Ascending aorta (tissue), 2 donors: ENCODE data around the gene ACHE. TPM values are rescaled to one million over a fixed set of nuclear protein-coding genes. Genes with fewer than 3 reads are reported as not detected.

ENCODE experiments used
- DNase-seq, 2 donors: peaks; one replicate each; pipeline ENCODE4 v3.0.0-alpha.2; 2019; ENCODE audit warnings: low spot score in 2 of 2
- H3K27ac ChIP-seq, 2 donors: fragments of 200-600 bp; sonication (generic); one replicate each; pipeline ENCODE4 v1.5.1; 2016 to 2017; ENCODE audit warnings: mild to moderate bottlenecking in 1 of 2
- H3K27me3 ChIP-seq: fragments of 200-600 bp; sonication (generic); one replicate; pipeline ENCODE4 v1.5.1; 2017
- H3K36me3 ChIP-seq, 2 donors: fragments of 200-600 bp; sonication (generic); one replicate each; pipeline ENCODE4 v1.5.1; 2016
- H3K4me1 ChIP-seq, 2 donors: fragments of 200-600 bp; sonication (generic); one replicate each; pipeline ENCODE4 v1.5.1; 2016 to 2017; ENCODE audit warnings: mild to moderate bottlenecking in 1 of 2
- H3K4me3 ChIP-seq, 2 donors: fragments of 200-600 bp; sonication (generic); one replicate each; pipeline ENCODE4 v1.5.1; 2016 to 2017; ENCODE audit warnings: mild to moderate bottlenecking in 1 of 2
- H3K9me3 ChIP-seq, 2 donors: fragments of 200-600 bp; sonication (generic); one replicate each; pipeline ENCODE4 v1.5.1; 2016
- intact Hi-C: fragments of 100-400 bp; cut with DNase I; formaldehyde crosslinking; loops from one replicate; pipeline ENCODE4 v1.15.1; 2023
- total RNA-seq: library from RNA; depleted of rRNA; stranded (reverse); fragments of >200 nt; gene quantifications from one replicate; pipeline ENCODE4 v1.1.0, GENCODE V29; 2016
- TF ChIP-seq, protein P1 (sequence below), 3 experiments: fragments of 200-600 bp in 2 of 3; fragments of 450-650 bp in 1 of 3; sonication (generic) in 2 of 3; IDR thresholded peaks; one replicate each; pipeline ENCODE4 v1.5.1; 2016 to 2019; ENCODE audit warnings: antibody characterized with exemption in 3 of 3, mild to moderate bottlenecking in 1 of 3, moderate library complexity in 1 of 3

The ACHE gene
- total RNA-seq, 1 donor from 2014 or later, result 7.8 TPM

DNA sequence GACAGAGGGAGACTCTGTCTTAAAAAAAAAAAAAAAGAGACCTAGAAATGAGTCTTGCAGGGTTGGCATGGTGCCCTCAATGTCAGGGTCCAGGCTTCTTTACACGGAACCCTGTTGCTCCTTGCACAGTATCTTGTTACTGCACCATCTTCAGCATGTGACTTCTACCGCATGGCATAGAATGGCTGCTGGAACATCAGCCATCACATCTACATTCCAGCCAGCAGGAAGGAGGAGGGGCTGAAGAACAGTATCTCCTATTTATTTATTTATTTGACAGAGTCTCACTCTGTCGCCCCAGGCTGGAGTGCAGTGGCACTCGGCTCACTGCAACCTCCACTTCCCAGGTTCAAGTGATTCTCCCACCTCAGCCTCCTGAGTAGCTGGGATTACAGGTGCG is 3.7 kb upstream of the ACHE start:
- intact Hi-C loops, result loop anchor here (5.0 kb wide), 1 partner anchor 178 kb away; no protein-coding TSS in a partner anchor
- Histone ChIP-seq H3K4me1 (peaks cover 6 to 14% of the 10 kb centered on the region in 2 donors), H3K36me3 (no peaks in the 10 kb centered on the region), H3K4me3 (no peak overlapping the region), H3K27ac (no peak overlapping the region), H3K27me3 (peaks cover 14% of the 10 kb centered on the region), H3K9me3 (no peaks in the 10 kb centered on the region)
- no peak for DNase-seq
- TF ChIP-seq, protein P1, sequence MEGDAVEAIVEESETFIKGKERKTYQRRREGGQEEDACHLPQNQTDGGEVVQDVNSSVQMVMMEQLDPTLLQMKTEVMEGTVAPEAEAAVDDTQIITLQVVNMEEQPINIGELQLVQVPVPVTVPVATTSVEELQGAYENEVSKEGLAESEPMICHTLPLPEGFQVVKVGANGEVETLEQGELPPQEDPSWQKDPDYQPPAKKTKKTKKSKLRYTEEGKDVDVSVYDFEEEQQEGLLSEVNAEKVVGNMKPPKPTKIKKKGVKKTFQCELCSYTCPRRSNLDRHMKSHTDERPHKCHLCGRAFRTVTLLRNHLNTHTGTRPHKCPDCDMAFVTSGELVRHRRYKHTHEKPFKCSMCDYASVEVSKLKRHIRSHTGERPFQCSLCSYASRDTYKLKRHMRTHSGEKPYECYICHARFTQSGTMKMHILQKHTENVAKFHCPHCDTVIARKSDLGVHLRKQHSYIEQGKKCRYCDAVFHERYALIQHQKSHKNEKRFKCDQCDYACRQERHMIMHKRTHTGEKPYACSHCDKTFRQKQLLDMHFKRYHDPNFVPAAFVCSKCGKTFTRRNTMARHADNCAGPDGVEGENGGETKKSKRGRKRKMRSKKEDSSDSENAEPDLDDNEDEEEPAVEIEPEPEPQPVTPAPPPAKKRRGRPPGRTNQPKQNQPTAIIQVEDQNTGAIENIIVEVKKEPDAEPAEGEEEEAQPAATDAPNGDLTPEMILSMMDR (IDR thresholded peaks at IDR 0.05), result no peak

DNA sequence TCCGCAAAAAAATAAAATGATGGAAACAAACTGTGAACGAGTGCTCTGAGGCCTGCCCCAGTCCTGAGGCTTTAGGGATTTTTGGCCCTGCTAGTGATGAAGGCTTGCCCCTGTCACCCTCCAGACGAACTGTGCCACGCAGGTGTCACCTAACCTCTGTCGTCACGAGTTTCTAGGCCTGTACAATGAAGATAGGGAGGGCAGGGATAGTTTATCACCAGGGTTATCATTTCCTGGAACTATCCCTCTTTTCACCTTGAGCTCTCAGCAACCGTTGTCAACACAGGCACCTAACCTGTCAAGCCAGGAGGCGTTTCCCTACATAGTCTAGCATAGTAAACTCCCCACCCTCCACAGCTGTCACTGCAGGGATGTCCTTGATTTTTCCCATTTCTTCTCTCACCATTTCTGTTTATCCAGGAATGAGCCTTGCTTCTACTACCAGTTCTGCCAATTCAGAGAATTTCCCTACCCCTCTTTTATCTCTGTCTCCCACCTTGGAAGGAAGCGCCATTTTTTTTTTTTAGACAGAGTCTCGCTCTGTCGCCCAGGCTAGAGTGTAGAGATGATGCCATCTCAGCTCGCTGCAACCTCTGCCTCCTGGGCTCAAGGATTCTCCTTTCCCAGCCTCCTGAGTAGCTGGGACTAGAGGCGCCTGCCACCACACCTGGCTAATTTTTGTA is 2.2 kb upstream of the ACHE start:
- no peak overlapping the region for H3K27ac ChIP-seq
- no peak for DNase-seq
- H3K36me3 ChIP-seq, result no peaks in the 10 kb centered on the region
- H3K4me1 ChIP-seq, result peaks cover 6 to 14% of the 10 kb centered on the region in 2 donors
- peaks cover 14% of the 10 kb centered on the region for H3K27me3 ChIP-seq
- H3K9me3 ChIP-seq, result no peaks in the 10 kb centered on the region
- intact Hi-C loops, result loop anchor here (1.0 to 5.0 kb wide), 2 partner anchors 161 to 179 kb away; no protein-coding TSS in a partner anchor
- TF ChIP-seq, protein P1 (IDR thresholded peaks at IDR 0.05), result no peak
- no peak overlapping the region for H3K4me3 ChIP-seq

DNA sequence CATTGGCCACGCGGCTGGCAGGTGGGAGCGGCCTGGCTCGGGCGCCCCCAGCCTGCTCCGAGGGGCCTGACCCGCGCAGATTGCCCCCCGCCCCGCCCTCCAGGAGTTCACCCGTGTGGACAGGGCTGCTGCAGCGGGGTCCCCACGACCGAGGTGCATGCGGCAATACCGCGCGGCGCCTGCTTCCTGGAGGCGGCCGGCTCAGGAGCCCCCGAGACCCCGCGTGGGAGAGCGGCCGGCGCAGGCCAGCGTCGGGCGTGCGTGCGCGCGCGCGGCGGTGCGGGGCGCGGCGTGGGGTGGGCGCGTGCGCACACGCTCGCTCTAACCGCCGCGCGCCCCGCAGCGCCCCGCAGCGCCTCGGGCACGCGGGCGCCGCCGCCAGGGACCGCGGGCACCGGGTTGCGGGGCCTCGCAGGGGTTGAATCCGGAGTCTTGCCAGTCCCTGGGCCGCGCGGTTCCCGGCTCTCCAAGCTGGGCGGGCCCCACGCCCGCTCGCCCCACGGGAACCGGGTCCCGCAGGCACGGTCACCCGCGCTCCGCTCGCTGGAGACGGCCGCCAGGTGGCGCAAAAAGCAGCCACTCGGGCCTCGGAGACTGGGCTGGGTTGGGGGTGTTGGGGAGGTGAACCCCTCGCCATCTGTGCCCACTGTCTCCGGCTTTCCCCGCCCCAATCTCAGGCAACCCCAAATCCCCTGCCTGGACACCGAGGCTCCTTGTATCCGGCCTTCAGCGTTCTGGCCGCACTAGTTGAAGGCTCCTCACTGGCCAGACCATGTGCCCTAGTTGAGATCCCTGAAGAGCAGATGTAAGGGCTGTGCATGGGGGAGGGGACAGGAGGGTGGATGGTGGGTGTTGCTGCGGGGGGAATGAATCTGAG is 1.3 kb upstream of the ACHE start:
- no peak for DNase-seq
- TF ChIP-seq, protein P1 (IDR thresholded peaks at IDR 0.05), result peak; percentile 68 to 73 (median 69)
- no peaks in the 10 kb centered on the region for H3K36me3 ChIP-seq
- peaks cover 6 to 14% of the 10 kb centered on the region in 2 donors for H3K4me1 ChIP-seq
- intact Hi-C loops, result loop anchor here (1.0 to 5.0 kb wide), 2 partner anchors 162 to 180 kb away; no protein-coding TSS in a partner anchor
- peak overlapping the region; percentile 42 to 62 for H3K4me3 ChIP-seq
- H3K27ac ChIP-seq, result no peak overlapping the region
- H3K9me3 ChIP-seq, result no peaks in the 10 kb centered on the region
- H3K27me3 ChIP-seq, result peaks cover 14% of the 10 kb centered on the region

DNA sequence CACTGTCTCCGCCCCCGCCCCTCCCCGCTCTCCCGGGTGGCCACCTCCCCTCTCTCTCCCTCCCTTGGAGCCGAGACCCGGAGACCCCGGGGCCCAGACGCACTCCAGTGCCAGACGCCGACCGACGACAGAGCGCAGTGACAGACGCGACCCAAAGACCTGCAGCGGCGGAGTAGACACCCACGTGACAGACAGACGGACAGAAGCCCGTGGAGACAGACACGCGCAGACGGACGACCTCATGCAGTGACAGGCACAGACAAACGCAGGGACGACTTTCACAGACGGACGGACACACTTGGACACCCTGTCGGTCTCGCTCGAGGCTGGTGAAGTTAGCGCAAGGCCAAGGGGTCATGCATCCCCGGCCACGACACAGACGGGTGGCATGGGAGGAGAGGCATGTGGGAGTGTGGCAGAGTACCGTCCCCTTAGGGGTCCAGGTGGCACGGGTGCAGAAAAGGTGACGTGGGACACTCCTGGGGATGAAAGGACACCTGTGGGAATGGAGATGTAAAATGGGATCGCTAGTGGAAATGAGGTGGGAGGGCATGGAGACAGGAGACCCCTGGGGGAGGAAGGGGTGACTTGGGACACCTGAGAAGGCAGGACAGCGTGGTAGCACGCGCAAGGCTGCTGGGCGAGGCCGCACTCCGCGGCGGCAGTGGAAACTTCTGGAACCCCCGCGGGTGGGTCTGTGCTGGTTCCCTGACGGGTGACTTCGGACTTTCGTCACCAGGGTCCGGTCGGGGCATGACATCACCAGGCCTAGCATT is 456 bp upstream of the ACHE start:
- peaks cover 14% of the 10 kb centered on the region for H3K27me3 ChIP-seq
- intact Hi-C loops, result loop anchor here (5.0 kb wide), 1 partner anchor 181 kb away; no protein-coding TSS in a partner anchor
- no peak overlapping the region for H3K27ac ChIP-seq
- DNase-seq, result no peak
- H3K4me3 ChIP-seq, result peak overlapping the region; percentile 46 to 62
- no peaks in the 10 kb centered on the region for H3K9me3 ChIP-seq
- no peaks in the 10 kb centered on the region for H3K36me3 ChIP-seq
- TF ChIP-seq, protein P1 (IDR thresholded peaks at IDR 0.05), result no peak
- peaks cover 6 to 15% of the 10 kb centered on the region in 2 donors for H3K4me1 ChIP-seq
